ENCODE measurements around the gene CHCHD6.

The CHCHD6 gene

GRCh38 chr3:127002195-127003174, 298.4 kb downstream of the CHCHD6 start:
- no peak for FAIRE-seq
- peak; percentile 63; the same call in 1 of the 2 replicates for TF ChIP-seq POLR2A (IDR thresholded peaks at IDR 0.05; ENCODE audit: low read depth, low read length)
- DNase-seq (ENCODE audit: insufficient read length, low spot score): peak; percentile 98

- DNase-seq (ENCODE audit: insufficient read length, low spot score) (no peak), FAIRE-seq (no peak)
Observed at GRCh38 chr3:127003175-127003555, 299.1 kb downstream of the CHCHD6 start.

GRCh38 chr3:127003601-127004280, 299.7 kb downstream of the CHCHD6 start:
- FAIRE-seq (no peak), DNase-seq (ENCODE audit: insufficient read length, low spot score) (no peak)
- no peak for TF ChIP-seq POLR2A (IDR thresholded peaks at IDR 0.05; ENCODE audit: low read depth, low read length)

More at GRCh38 chr3:127003175-127003555, 299.1 kb downstream of the CHCHD6 start:
- no peak for TF ChIP-seq POLR2A (IDR thresholded peaks at IDR 0.05; ENCODE audit: low read depth, low read length)

GRCh38 chr3:127004641-127005397, 300.8 kb downstream of the CHCHD6 start:
- TF ChIP-seq POLR2A (IDR thresholded peaks at IDR 0.05; ENCODE audit: low read depth, low read length): no peak
- no peak for DNase-seq (ENCODE audit: insufficient read length, low spot score)
- FAIRE-seq: no peak

- TF ChIP-seq POLR2A (IDR thresholded peaks at IDR 0.05; ENCODE audit: low read depth, low read length): no peak
- no peak for FAIRE-seq
- DNase-seq (ENCODE audit: insufficient read length, low spot score): peak; percentile 71
Observed at GRCh38 chr3:127005864-127006500, 301.9 kb downstream of the CHCHD6 start.

GRCh38 chr3:127006781-127007436, 302.9 kb downstream of the CHCHD6 start:
- TF ChIP-seq POLR2A (IDR thresholded peaks at IDR 0.05; ENCODE audit: low read depth, low read length): no peak
- FAIRE-seq: no peak
- DNase-seq (ENCODE audit: insufficient read length, low spot score): no peak

- TF ChIP-seq POLR2A (IDR thresholded peaks at IDR 0.05; ENCODE audit: low read depth, low read length): no peak
- no peak for FAIRE-seq
Observed at GRCh38 chr3:127008236-127008635, 304.2 kb downstream of the CHCHD6 start.

GRCh38 chr3:127009531-127009930, 305.5 kb downstream of the CHCHD6 start:
- no peak for FAIRE-seq
- no peak for TF ChIP-seq POLR2A (IDR thresholded peaks at IDR 0.05; ENCODE audit: low read depth, low read length)

More at GRCh38 chr3:127008236-127008635, 304.2 kb downstream of the CHCHD6 start:
- DNase-seq (ENCODE audit: insufficient read length, low spot score): no peak

More at GRCh38 chr3:127009531-127009930, 305.5 kb downstream of the CHCHD6 start:
- DNase-seq (ENCODE audit: insufficient read length, low spot score): no peak

All from H54 (cell line).